GM19452 (cell line): ENCODE results near the gene ST6GALNAC1.

ENCODE experiments used
- ATAC-seq: cut with Tn5 transposase; IDR thresholded peaks from one replicate; pipeline ENCODE4 v1.9.1; 2021; ENCODE audit not compliant: unreplicated experiment

ST6GALNAC1 gene

GRCh38 chr17:76677406-76677805 is 33.8 kb upstream of the ST6GALNAC1 start:
- ATAC-seq: no peak

- no peak for ATAC-seq
Observed at GRCh38 chr17:76676629-76677028, 33.1 kb upstream of the ST6GALNAC1 start.

- ATAC-seq: no peak
Observed at GRCh38 chr17:76675648-76676047, 32.1 kb upstream of the ST6GALNAC1 start.

- ATAC-seq: no peak
Observed at GRCh38 chr17:76674600-76674999, 31.0 kb upstream of the ST6GALNAC1 start.

- ATAC-seq: no peak
Observed at GRCh38 chr17:76673729-76674128, 30.2 kb upstream of the ST6GALNAC1 start.

- no peak for ATAC-seq
Observed at GRCh38 chr17:76672892-76673291, 29.3 kb upstream of the ST6GALNAC1 start.

GRCh38 chr17:76672270-76672851 is 28.8 kb upstream of the ST6GALNAC1 start:
- ATAC-seq: no peak

GRCh38 chr17:76671912-76672262 is 28.3 kb upstream of the ST6GALNAC1 start:
- no peak for ATAC-seq

- ATAC-seq: peak; percentile 96
Observed at GRCh38 chr17:76671123-76671911, 27.8 kb upstream of the ST6GALNAC1 start.

GRCh38 chr17:76670718-76671122 is 27.2 kb upstream of the ST6GALNAC1 start:
- ATAC-seq: no peak

GRCh38 chr17:76670020-76670717 is 26.6 kb upstream of the ST6GALNAC1 start:
- no peak for ATAC-seq

- ATAC-seq: no peak
Observed at GRCh38 chr17:76667786-76668453, 24.4 kb upstream of the ST6GALNAC1 start.

- no peak for ATAC-seq
Observed at GRCh38 chr17:76667491-76667755, 23.9 kb upstream of the ST6GALNAC1 start.

- ATAC-seq: no peak
Observed at GRCh38 chr17:76660656-76661042, 17.1 kb upstream of the ST6GALNAC1 start.

GRCh38 chr17:76659928-76660655 is 16.5 kb upstream of the ST6GALNAC1 start:
- no peak for ATAC-seq

GRCh38 chr17:76658242-76658662 is 14.7 kb upstream of the ST6GALNAC1 start:
- no peak for ATAC-seq

GRCh38 chr17:76657505-76658241 is 14.1 kb upstream of the ST6GALNAC1 start:
- ATAC-seq: no peak

GRCh38 chr17:76654408-76654807 is 10.9 kb upstream of the ST6GALNAC1 start:
- no peak for ATAC-seq

- no peak for ATAC-seq
Observed at GRCh38 chr17:76650504-76650903, 6.9 kb upstream of the ST6GALNAC1 start.

- ATAC-seq: no peak
Observed at GRCh38 chr17:76646712-76647111, 3.2 kb upstream of the ST6GALNAC1 start.
